GM12878 (cell line): ENCODE results near the gene MEGF9.

ENCODE experiments used
- EP300 ChIP-seq, 2 experiments: fragments of 150-350 bp in 1 of 2; IDR thresholded peaks; 2 replicates each; pipeline ENCODE4 v1.6.1; 2011 to 2012; ENCODE audit warnings: low read depth in 2 of 2, low read length in 2 of 2, borderline replicate concordance in 1 of 2, improper control_type of control experiment in 1 of 2, inconsistent platforms in 1 of 2; ENCODE audit not compliant: control insufficient read depth in 1 of 2
- GABPA ChIP-seq: IDR thresholded peaks from 2 replicates; pipeline ENCODE4 v1.6.1; 2014; ENCODE audit warnings: antibody characterized with exemption, low read depth, mild to moderate bottlenecking, inconsistent platforms
- HDGF ChIP-seq: fragments of 450-650 bp; IDR thresholded peaks from 2 replicates; pipeline ENCODE4 v1.6.1; 2016; ENCODE audit warnings: antibody characterized with exemption
- POLR2AphosphoS5 ChIP-seq: IDR thresholded peaks from 2 replicates; pipeline ENCODE4 v1.6.1; 2011; ENCODE audit warnings: mild to moderate bottlenecking, low read length, inconsistent platforms
- RAD21 ChIP-seq: IDR thresholded peaks from 2 replicates; pipeline ENCODE4 v1.6.1; 2011; ENCODE audit warnings: mild to moderate bottlenecking, low read depth, low read length, moderate library complexity; ENCODE audit not compliant: insufficient read depth
- TF ChIP-seq, protein P1 (sequence below): fragments of 450-650 bp; formaldehyde crosslinking; IDR thresholded peaks from 2 replicates; pipeline ENCODE4 v1.4.0; 2020; ENCODE audit warnings: mild to moderate bottlenecking, moderate library complexity

GRCh38 chr9:120562861-120563443 is 151.3 kb downstream of the MEGF9 start:
- TF ChIP-seq POLR2AphosphoS5 (no peak), HDGF (no peak), RAD21 (no peak), EP300 (IDR thresholded peaks at IDR 0.05; ENCODE audit: borderline replicate concordance in 1 of 2, control insufficient read depth in 1 of 2, low read depth in 2 of 2, low read length in 2 of 2) (no peak), GABPA (no peak)
- TF ChIP-seq, protein P1, sequence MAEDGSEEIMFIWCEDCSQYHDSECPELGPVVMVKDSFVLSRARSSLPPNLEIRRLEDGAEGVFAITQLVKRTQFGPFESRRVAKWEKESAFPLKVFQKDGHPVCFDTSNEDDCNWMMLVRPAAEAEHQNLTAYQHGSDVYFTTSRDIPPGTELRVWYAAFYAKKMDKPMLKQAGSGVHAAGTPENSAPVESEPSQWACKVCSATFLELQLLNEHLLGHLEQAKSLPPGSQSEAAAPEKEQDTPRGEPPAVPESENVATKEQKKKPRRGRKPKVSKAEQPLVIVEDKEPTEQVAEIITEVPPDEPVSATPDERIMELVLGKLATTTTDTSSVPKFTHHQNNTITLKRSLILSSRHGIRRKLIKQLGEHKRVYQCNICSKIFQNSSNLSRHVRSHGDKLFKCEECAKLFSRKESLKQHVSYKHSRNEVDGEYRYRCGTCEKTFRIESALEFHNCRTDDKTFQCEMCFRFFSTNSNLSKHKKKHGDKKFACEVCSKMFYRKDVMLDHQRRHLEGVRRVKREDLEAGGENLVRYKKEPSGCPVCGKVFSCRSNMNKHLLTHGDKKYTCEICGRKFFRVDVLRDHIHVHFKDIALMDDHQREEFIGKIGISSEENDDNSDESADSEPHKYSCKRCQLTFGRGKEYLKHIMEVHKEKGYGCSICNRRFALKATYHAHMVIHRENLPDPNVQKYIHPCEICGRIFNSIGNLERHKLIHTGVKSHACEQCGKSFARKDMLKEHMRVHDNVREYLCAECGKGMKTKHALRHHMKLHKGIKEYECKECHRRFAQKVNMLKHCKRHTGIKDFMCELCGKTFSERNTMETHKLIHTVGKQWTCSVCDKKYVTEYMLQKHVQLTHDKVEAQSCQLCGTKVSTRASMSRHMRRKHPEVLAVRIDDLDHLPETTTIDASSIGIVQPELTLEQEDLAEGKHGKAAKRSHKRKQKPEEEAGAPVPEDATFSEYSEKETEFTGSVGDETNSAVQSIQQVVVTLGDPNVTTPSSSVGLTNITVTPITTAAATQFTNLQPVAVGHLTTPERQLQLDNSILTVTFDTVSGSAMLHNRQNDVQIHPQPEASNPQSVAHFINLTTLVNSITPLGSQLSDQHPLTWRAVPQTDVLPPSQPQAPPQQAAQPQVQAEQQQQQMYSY (CRISPR knock-in tag), result no peak
